NCI-H345 treated with DMSO at 0.1 percent for 48 hours (cell line): ENCODE measurements around the gene HRH3.

Experiments
- DNase-seq: peaks from one replicate; lab custom pipeline; 2025; ENCODE audit not compliant: unreplicated experiment; lab: John Stamatoyannopoulos, UW

The HRH3 gene

GRCh38 chr20:62219992-62220665 is at the start of gene HRH3:
TSS of gene HRH3 (minus strand) at chr20:62220278. CDS start at chr20:62219970, 308 bp downstream.
- DNase-seq: peak; percentile 52

GRCh38 chr20:62269871-62270270 is 49.8 kb upstream of the HRH3 start:
- DNase-seq: no peak

- no peak for DNase-seq
Measured at GRCh38 chr20:62269378-62269777, 49.3 kb upstream of the HRH3 start.

- no peak for DNase-seq
Measured at GRCh38 chr20:62268228-62268900, 48.3 kb upstream of the HRH3 start.

GRCh38 chr20:62267543-62267942 is 47.5 kb upstream of the HRH3 start:
- DNase-seq: no peak

GRCh38 chr20:62266851-62267250 is 46.8 kb upstream of the HRH3 start:
- no peak for DNase-seq

GRCh38 chr20:62266340-62266739 is 46.3 kb upstream of the HRH3 start:
- DNase-seq: no peak

GRCh38 chr20:62265365-62265764 is 45.3 kb upstream of the HRH3 start:
- DNase-seq: no peak

- DNase-seq: no peak
Measured at GRCh38 chr20:62263396-62263795, 43.3 kb upstream of the HRH3 start.

GRCh38 chr20:62262064-62262463 is 42.0 kb upstream of the HRH3 start:
- DNase-seq: no peak

GRCh38 chr20:62259294-62259565 is 39.2 kb upstream of the HRH3 start:
- no peak for DNase-seq

GRCh38 chr20:62258499-62259293 is 38.6 kb upstream of the HRH3 start:
- no peak for DNase-seq

- DNase-seq: no peak
Measured at GRCh38 chr20:62255976-62256375, 35.9 kb upstream of the HRH3 start.

- DNase-seq: no peak
Measured at GRCh38 chr20:62254021-62254724, 34.1 kb upstream of the HRH3 start.

GRCh38 chr20:62253398-62253797 is 33.3 kb upstream of the HRH3 start:
- no peak for DNase-seq

GRCh38 chr20:62252342-62252966 is 32.4 kb upstream of the HRH3 start:
- DNase-seq: no peak

- DNase-seq: no peak
Measured at GRCh38 chr20:62248890-62249560, 28.9 kb upstream of the HRH3 start.

- no peak for DNase-seq
Measured at GRCh38 chr20:62246872-62247652, 27.0 kb upstream of the HRH3 start.

GRCh38 chr20:62246431-62246830 is 26.4 kb upstream of the HRH3 start:
- DNase-seq: no peak

GRCh38 chr20:62245911-62246280 is 25.8 kb upstream of the HRH3 start:
- no peak for DNase-seq
